ENCODE measurements around the gene UCP1.

- TF ChIP-seq CTCF (IDR thresholded peaks at IDR 0.05) (no peak), POLR2A (IDR thresholded peaks at IDR 0.05) (no peak)
Observed at GRCh38 chr4:140584439-140584838, 15.7 kb upstream of the UCP1 start.

All from lower leg skin (tissue), 3 donors.